ENCODE measurements around the gene IL24. TPM values are rescaled to one million over a fixed set of nuclear protein-coding genes. Genes with fewer than 3 reads are reported as not detected.
"Not testable (repeated sequence)": the region's sequence is repeated elsewhere in the genome, so short reads cannot be mapped to it uniquely, and the experiment has no call there.

Gene IL24, protein sequence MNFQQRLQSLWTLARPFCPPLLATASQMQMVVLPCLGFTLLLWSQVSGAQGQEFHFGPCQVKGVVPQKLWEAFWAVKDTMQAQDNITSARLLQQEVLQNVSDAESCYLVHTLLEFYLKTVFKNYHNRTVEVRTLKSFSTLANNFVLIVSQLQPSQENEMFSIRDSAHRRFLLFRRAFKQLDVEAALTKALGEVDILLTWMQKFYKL
- total RNA-seq: 1 to 10 TPM in 1 of 2 donors, under 1 TPM in 1; 0.15 to 4.6 TPM

DNA sequence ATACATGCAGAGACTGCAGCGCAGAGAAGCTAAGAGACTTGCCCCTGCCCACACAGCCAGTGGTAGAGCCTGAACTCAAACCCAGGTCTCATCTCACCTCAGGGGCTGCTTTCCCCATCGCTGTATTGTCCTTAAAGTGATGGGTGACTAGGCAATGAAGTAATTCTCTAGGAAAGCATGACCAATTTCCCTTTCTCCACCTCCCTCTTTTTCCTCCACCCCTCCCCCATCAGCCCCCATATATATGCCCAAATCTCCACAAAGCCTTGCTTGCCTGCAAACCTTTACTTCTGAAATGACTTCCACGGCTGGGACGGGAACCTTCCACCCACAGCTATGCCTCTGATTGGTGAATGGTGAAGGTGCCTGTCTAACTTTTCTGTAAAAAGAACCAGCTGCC is at the start of gene IL24:
Gene IL24, plus strand, starts transcription at position 269 of the 400 bp plus-strand sequence. CDS start 390 bp downstream, outside the sequence.
- peaks cover 8% of the 10 kb centered on the region for H3K36me3 Mint-ChIP-seq (ENCODE audit: low read depth)
- no peaks in the 10 kb centered on the region for H3K9me3 Mint-ChIP-seq
- H3K27ac Mint-ChIP-seq: peak within 1 kb of the TSS; percentile 80
- H3K4me3 Mint-ChIP-seq: peak within 1 kb of the TSS; percentile 71
- peaks cover 3% of the 10 kb centered on the region for H3K27me3 Mint-ChIP-seq
- H3K4me1 Mint-ChIP-seq: peaks cover 14% of the 10 kb centered on the region
- peak; percentile 93 for ATAC-seq (replicated peaks)

- Mint-ChIP-seq H3K27ac (no peak overlapping the region), H3K9me3 (no peaks in the 10 kb centered on the region), H3K4me3 (no peak overlapping the region), H3K27me3 (peaks cover 8% of the 10 kb centered on the region), H3K36me3 (ENCODE audit: low read depth) (no peaks in the 10 kb centered on the region), H3K4me1 (no peaks in the 10 kb centered on the region)
- no peak for ATAC-seq (replicated peaks)
These were observed 49.3 kb upstream of the IL24 start for GRCh38 chr1:206847946-206848345.

DNA sequence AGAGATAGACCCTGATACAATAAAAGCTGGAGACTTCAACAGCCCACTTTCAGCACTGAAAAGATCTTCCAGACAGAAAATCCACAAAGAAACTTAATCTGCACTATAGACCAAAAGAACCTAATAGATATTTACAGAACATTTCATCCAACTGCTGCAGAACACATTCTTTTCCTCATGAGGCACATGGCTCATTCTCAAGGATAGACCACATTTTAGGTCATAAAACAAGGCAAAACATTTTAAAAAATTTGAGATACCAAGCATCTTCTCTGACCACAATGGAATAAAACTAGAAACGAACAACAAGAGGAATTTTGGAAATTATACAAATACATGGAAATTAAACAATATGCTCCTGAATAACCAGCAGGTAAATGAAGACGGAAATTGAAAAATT is 46.8 kb upstream of the IL24 start:
- Mint-ChIP-seq H3K4me3 (no peak overlapping the region), H3K27ac (no peak overlapping the region), H3K27me3 (peaks cover 8% of the 10 kb centered on the region), H3K4me1 (no peaks in the 10 kb centered on the region), H3K9me3 (peaks cover 4% of the 10 kb centered on the region), H3K36me3 (ENCODE audit: low read depth) (no peaks in the 10 kb centered on the region)
- no peak for ATAC-seq (replicated peaks)

- H3K4me3 Mint-ChIP-seq: no peak overlapping the region
- no peaks in the 10 kb centered on the region for H3K4me1 Mint-ChIP-seq
- H3K27ac Mint-ChIP-seq: no peak overlapping the region
- H3K27me3 Mint-ChIP-seq: peaks cover 8% of the 10 kb centered on the region
- H3K9me3 Mint-ChIP-seq: peaks cover 4% of the 10 kb centered on the region
- ATAC-seq (replicated peaks): no peak
- H3K36me3 Mint-ChIP-seq (ENCODE audit: low read depth): no peaks in the 10 kb centered on the region
These were observed 45.8 kb upstream of the IL24 start for GRCh38 chr1:206851341-206852010.

- H3K36me3 Mint-ChIP-seq (ENCODE audit: low read depth); H3K9me3 Mint-ChIP-seq; H3K27ac Mint-ChIP-seq; H3K27me3 Mint-ChIP-seq; H3K4me1 Mint-ChIP-seq; ATAC-seq (replicated peaks); H3K4me3 Mint-ChIP-seq: not testable (repeated sequence)
These were observed 44.6 kb upstream of the IL24 start for GRCh38 chr1:206852662-206853061.

DNA sequence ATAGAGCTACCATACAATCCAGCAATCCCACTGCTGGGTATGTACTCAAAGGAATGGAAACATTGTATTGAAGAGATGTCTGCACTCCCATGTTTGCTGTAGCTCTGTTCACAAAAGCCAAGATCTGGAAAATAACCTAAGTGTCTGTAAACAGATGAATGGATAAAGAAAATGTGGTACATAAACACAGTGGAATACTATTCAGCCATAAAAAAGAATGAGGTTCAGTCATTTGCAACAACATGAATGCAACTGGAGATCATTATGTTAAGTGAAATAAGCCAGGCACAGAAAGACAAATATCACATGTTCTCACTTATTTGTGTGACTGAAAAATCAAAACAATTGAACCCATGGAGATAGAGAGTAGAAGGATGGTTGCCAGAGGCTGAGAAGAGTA is 43.5 kb upstream of the IL24 start:
- not testable (repeated sequence) for H3K4me1 Mint-ChIP-seq; H3K9me3 Mint-ChIP-seq; H3K27ac Mint-ChIP-seq; H3K27me3 Mint-ChIP-seq; H3K36me3 Mint-ChIP-seq (ENCODE audit: low read depth); ATAC-seq (replicated peaks); H3K4me3 Mint-ChIP-seq

DNA sequence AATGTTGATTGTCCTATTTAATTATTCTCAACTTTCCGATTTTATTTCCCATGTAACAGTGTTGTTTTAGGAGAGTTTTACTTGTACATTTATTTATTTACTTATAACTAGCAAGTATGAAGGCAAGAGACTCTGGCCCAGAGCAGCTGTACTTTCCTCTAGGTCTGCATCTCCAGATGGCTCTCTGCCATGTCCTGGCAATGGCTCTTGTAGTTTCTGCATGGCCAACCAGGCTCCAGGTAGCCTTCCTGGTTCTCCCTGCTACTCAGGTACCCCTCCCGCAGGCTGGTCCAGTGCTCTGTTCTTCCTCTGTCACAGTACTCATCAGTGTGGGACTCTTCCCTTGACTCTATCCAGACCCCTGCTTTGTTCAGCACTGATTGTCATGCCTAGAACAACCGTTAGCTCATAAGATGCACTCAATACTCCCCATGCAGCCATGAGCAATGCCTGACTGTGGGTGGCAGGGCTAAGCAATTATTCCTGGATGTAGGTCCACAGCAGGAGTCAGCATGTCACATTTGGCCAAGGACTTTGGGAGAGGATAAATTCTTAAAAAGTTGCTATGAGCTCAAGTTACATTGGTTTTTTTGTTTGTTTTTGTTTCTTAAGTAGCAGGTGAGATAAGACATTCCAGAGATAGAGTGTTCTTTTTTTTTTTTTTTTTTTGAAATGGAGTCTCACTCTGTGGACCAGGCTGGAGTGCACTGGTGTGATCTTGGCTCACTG is 42.7 kb upstream of the IL24 start:
- Mint-ChIP-seq H3K4me3 (no peak overlapping the region), H3K4me1 (peaks cover 6% of the 10 kb centered on the region), H3K27ac (no peak overlapping the region), H3K27me3 (peaks cover 4% of the 10 kb centered on the region), H3K36me3 (ENCODE audit: low read depth) (no peaks in the 10 kb centered on the region), H3K9me3 (peaks cover 4% of the 10 kb centered on the region)
- no peak for ATAC-seq (replicated peaks)

DNA sequence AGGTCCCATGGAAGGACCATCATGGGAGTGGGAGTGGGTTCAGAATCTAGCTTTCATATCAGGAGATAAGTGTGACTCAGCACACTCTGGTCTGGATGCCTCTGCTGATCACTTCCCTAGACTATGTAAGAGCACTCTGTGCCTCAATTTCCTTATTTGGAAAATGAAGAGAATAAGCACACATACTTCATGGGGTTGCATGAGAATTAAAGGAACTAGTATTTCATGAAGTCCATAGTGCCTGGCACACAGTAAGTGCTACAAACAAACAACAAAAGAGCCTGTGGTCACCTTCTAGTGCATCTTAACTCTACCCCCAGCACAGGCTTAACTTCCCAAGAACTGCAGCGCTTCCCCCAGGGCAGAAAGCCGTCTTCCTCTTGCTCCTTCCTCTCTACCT is 41.4 kb upstream of the IL24 start:
- Mint-ChIP-seq H3K4me1 (peaks cover 6% of the 10 kb centered on the region), H3K4me3 (no peak overlapping the region), H3K27me3 (peaks cover 2% of the 10 kb centered on the region), H3K9me3 (peaks cover 4% of the 10 kb centered on the region), H3K27ac (no peak overlapping the region), H3K36me3 (ENCODE audit: low read depth) (no peaks in the 10 kb centered on the region)
- no peak for ATAC-seq (replicated peaks)

- H3K36me3 Mint-ChIP-seq (ENCODE audit: low read depth): no peaks in the 10 kb centered on the region
- no peak overlapping the region for H3K4me3 Mint-ChIP-seq
- peak overlapping the region; percentile 14 for H3K27ac Mint-ChIP-seq
- peaks cover 6% of the 10 kb centered on the region for H3K4me1 Mint-ChIP-seq
- H3K9me3 Mint-ChIP-seq: peaks cover 4% of the 10 kb centered on the region
- peaks cover 7% of the 10 kb centered on the region for H3K27me3 Mint-ChIP-seq
- peak; percentile 92 for ATAC-seq (replicated peaks)
These were observed 40.4 kb upstream of the IL24 start for GRCh38 chr1:206856674-206857464.

DNA sequence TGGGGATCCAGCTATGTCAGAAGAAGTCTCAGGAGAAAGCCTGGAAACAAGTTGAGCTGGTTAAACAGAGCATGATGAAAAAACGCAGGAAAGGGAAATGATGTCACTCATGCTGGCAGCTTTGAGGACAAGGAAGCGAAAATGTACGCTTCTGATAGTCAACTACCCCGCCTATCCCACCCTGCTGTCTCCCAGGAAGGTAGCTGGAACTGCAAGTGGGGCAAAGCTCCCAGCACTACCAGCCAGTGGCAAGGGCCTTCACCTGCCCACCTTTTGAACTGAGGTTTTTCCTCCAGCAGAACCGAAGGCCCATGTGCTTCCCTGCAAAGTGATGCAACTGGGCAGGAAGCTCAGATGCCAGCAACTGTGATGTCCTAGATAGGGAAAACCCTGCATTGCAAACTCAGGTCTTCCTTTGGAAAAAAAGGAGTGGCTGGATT is 38.1 kb upstream of the IL24 start:
- H3K27me3 Mint-ChIP-seq: peaks cover 11% of the 10 kb centered on the region
- H3K27ac Mint-ChIP-seq: no peak overlapping the region
- ATAC-seq (replicated peaks): no peak
- H3K36me3 Mint-ChIP-seq (ENCODE audit: low read depth): no peaks in the 10 kb centered on the region
- H3K4me3 Mint-ChIP-seq: no peak overlapping the region
- H3K9me3 Mint-ChIP-seq: no peaks in the 10 kb centered on the region
- peaks cover 6% of the 10 kb centered on the region for H3K4me1 Mint-ChIP-seq

GRCh38 chr1:206860165-206860564 is 37.1 kb upstream of the IL24 start:
- Mint-ChIP-seq H3K4me3 (no peak overlapping the region), H3K27me3 (peaks cover 11% of the 10 kb centered on the region), H3K27ac (no peak overlapping the region), H3K4me1 (peaks cover 10% of the 10 kb centered on the region), H3K9me3 (no peaks in the 10 kb centered on the region), H3K36me3 (ENCODE audit: low read depth) (no peaks in the 10 kb centered on the region)
- ATAC-seq (replicated peaks): no peak

- Mint-ChIP-seq H3K36me3 (ENCODE audit: low read depth) (no peaks in the 10 kb centered on the region), H3K27me3 (peaks cover 11% of the 10 kb centered on the region), H3K27ac (no peak overlapping the region)
These were observed 34.0 kb upstream of the IL24 start for GRCh38 chr1:206863266-206863665.

GRCh38 chr1:206864939-206865671 is 32.1 kb upstream of the IL24 start, which contains the start of gene IL20:
TSS of gene IL20 (plus strand) at chr1:206865623. CDS start at chr1:206865853, 230 bp downstream.
- H3K36me3 Mint-ChIP-seq (ENCODE audit: low read depth): no peaks in the 10 kb centered on the region
- H3K9me3 Mint-ChIP-seq: no peaks in the 10 kb centered on the region
- peaks cover 20% of the 10 kb centered on the region for H3K27me3 Mint-ChIP-seq
- H3K4me3 Mint-ChIP-seq: no peak within 1 kb of the TSS
- peaks cover 7% of the 10 kb centered on the region for H3K4me1 Mint-ChIP-seq
- no peak within 1 kb of the TSS for H3K27ac Mint-ChIP-seq
- ATAC-seq (replicated peaks): peak; percentile 83

More at GRCh38 chr1:206863266-206863665, 34.0 kb upstream of the IL24 start:
- Mint-ChIP-seq H3K4me1 (peaks cover 7% of the 10 kb centered on the region), H3K4me3 (no peak overlapping the region), H3K9me3 (no peaks in the 10 kb centered on the region)
- no peak for ATAC-seq (replicated peaks)

GRCh38 chr1:206866062-206866461 is 31.2 kb upstream of the IL24 start:
- Mint-ChIP-seq H3K27me3 (peaks cover 19% of the 10 kb centered on the region), H3K4me1 (peaks cover 7% of the 10 kb centered on the region), H3K27ac (no peak overlapping the region), H3K36me3 (ENCODE audit: low read depth) (no peaks in the 10 kb centered on the region), H3K4me3 (no peak overlapping the region), H3K9me3 (no peaks in the 10 kb centered on the region)
- ATAC-seq (replicated peaks): no peak
